Retinal pigment epithelial cell (primary cell): Measurements from ENCODE around the gene GATB.

Source experiments
- DNase-seq: peaks from one replicate; pipeline ENCODE4 v3.0.0-alpha.2; 2010; ENCODE audit warnings: low read depth
- H3K4me3 ChIP-seq: 2 replicates; pipeline ENCODE4 v1.5.1; 2011; ENCODE audit warnings: mild to moderate bottlenecking, low read length, control low read depth, moderate library complexity
- TF ChIP-seq, protein P1 (sequence below): conservative IDR thresholded peaks from 2 replicates; pipeline ENCODE4 v1.5.1; 2011; ENCODE audit warnings: low read depth, low read length, control low read depth, inconsistent platforms

Gene GATB

DNA sequence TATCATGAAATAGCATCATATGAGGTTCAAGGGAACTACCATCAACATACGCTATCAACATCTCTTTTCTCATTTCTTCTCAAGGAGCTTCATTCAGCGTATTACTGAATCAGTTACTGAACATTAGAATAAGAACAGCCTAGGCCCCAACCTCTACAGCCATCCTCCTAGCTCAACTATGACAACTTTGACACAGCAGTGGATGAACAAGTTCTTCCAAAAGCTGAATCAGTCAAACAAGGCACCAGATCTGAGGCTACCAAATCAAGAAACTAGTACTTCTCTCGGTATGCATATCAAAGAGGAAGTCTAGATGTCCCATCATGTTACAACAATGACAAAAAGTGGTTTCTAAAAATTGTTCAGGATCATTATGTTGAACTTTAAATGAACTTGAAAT lies 57.4 kb downstream of the GATB start:
- TF ChIP-seq, protein P1, sequence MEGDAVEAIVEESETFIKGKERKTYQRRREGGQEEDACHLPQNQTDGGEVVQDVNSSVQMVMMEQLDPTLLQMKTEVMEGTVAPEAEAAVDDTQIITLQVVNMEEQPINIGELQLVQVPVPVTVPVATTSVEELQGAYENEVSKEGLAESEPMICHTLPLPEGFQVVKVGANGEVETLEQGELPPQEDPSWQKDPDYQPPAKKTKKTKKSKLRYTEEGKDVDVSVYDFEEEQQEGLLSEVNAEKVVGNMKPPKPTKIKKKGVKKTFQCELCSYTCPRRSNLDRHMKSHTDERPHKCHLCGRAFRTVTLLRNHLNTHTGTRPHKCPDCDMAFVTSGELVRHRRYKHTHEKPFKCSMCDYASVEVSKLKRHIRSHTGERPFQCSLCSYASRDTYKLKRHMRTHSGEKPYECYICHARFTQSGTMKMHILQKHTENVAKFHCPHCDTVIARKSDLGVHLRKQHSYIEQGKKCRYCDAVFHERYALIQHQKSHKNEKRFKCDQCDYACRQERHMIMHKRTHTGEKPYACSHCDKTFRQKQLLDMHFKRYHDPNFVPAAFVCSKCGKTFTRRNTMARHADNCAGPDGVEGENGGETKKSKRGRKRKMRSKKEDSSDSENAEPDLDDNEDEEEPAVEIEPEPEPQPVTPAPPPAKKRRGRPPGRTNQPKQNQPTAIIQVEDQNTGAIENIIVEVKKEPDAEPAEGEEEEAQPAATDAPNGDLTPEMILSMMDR = no peak
- no peak for DNase-seq
- H3K4me3 ChIP-seq = no peak overlapping the region

DNA sequence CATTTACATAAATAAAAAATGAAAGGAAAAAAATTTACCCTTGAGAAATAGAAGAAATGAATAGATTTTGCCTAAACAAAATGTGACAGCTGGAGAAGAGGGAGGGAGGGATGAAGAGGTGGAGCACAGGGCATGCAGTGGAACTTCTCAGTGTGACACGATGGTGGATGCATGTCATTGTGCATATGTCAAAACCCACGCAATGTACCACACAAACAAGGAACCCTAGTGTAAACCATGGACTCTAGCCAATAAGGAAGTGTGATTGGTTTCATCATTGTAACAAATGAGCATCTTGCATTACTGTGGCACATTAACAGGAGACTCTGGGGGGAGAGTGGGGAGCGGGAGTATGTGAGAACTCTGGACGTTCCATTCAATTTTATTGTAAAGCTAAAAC lies 58.6 kb downstream of the GATB start:
- no peak for DNase-seq
- TF ChIP-seq, protein P1 = no peak
- H3K4me3 ChIP-seq = no peak overlapping the region

GRCh38 chr4:151700566-151701316 lies 60.1 kb downstream of the GATB start:
- TF ChIP-seq, protein P1 = no peak

GRCh38 chr4:151698213-151698612 lies 62.6 kb downstream of the GATB start:
- TF ChIP-seq, protein P1 = no peak
- DNase-seq = no peak
- H3K4me3 ChIP-seq = no peak overlapping the region

More at GRCh38 chr4:151700566-151701316, 60.1 kb downstream of the GATB start:
- H3K4me3 ChIP-seq = no peak overlapping the region
- DNase-seq = no peak

DNA sequence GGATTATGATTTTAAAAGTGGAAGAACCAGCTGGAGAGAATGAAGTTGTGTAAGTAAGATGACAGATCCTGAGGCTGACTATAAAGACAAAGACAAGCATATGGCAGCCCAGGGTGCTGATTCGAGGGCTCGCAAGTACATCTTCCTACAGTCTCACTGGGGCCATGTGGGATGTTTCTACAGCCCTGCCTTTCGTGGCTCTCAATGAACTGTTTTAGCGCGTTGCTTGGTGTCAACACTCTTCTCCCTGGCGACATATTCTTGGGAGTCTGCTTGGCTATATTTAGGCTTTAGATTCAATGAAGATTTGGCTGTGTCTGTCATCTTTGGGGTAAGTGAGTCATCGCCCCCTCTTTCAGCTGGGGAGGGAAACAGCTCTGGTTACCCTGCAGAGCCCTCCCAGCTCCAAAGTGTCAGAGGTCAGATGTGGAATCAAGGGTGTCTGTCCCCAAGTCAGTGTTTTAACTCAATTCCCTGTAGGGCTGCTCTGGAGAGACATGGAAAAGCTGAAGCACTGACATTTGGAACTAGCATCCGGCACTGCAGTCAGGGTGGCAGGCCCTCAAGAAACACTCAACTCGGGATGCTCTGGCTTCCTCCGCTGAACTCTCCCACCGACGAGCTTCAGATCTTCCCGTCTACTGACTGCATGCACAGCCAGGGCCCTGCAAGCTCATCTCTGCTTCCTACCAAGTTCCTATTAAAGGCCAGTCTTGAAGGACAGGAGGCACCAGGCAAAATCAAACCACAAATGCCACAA lies 65.7 kb downstream of the GATB start:
- no peak overlapping the region for H3K4me3 ChIP-seq
- DNase-seq = no peak
- TF ChIP-seq, protein P1 = no peak

GRCh38 chr4:151692821-151693673 lies 67.8 kb downstream of the GATB start:
- TF ChIP-seq, protein P1 = no peak
- no peak overlapping the region for H3K4me3 ChIP-seq
- DNase-seq = no peak
